Activated CD4-positive, alpha-beta T cell treated with anti-CD3 and anti-CD28 coated beads, Interleukin-2, Interleukin-4, amounts not matched to agents 100 ng/mL and 50 ng/mL, durations not matched to agents 16 hours and 8 hours (primary cell): ENCODE data around the gene MPI.

Experiments
- DNase-seq: peaks from one replicate; pipeline ENCODE4 v3.0.0-alpha.2; 2020; ENCODE audit warnings: low spot score

Gene MPI

GRCh38 chr15:74889883-74890664, at the start of gene MPI:
TSS of gene MPI (plus strand) at chr15:74890042. CDS start at chr15:74890074, 32 bp downstream.
- DNase-seq, result peak; percentile 92

DNA sequence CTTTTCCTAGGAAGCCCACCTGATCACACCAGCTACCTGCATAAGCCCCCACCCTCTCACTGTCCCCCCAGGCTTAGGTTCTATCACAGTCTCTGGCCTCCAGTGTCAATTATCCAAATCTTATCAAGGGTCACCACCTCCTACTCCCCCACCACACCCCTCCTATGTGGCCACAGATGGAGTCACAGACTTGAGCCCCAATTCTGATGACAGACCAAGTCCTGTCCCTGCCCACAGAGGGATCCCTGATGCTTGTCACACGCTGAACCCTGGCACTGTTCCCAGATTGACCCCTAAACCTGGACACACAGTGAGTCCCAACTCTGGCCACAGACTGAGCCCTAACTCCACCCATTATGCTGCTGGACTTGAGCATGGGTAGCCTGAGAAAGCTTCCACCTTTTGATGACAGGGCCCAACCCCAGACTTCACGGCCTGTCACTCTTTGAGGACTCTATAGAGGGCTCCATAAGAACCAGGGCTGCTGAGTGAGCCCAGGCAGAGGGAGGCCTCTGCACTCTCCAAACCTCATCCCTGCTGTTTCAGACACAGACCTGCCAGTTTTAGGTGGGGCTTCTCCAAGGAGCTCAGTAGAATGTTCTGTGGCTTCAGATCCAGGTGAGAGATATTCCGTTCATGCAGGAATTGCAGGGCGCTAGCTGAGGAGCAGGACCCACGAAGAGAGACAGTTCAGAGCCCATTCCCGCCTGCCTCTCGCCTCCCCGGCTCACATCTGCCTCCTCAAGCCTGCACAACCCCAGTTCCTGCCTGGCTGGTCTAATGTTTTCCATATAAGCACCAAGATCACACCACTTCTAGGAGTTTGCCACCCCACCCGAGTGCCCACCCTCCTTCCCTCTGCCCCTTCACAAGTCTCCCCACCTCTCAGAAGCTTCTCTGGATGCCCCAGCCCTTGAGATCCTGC, 48.7 kb upstream of the MPI start:
- DNase-seq, result no peak

DNA sequence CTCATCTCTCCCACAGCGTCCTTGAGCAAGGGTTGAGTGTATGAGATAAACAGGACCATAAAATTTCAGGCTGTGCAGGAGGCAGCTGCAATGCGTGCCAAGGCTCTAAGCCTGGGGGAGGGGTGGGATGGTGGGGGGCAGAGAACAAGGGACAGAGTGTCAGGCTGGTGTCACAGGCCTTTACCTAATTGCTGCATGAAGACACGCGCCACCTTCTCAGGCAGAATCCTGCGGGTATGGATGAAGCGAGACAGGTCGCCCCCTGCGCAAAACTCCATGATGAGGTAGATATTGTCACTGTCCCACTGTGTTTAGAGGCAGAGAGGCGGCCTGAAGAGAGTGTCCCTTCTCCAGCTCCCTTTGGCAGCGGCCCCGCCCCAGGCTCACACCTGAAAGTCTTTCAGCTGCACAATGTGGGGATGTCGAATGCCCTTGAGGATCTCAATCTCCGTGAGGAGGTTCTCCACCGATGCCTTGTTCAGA, 47.9 kb upstream of the MPI start:
- DNase-seq, result no peak

DNA sequence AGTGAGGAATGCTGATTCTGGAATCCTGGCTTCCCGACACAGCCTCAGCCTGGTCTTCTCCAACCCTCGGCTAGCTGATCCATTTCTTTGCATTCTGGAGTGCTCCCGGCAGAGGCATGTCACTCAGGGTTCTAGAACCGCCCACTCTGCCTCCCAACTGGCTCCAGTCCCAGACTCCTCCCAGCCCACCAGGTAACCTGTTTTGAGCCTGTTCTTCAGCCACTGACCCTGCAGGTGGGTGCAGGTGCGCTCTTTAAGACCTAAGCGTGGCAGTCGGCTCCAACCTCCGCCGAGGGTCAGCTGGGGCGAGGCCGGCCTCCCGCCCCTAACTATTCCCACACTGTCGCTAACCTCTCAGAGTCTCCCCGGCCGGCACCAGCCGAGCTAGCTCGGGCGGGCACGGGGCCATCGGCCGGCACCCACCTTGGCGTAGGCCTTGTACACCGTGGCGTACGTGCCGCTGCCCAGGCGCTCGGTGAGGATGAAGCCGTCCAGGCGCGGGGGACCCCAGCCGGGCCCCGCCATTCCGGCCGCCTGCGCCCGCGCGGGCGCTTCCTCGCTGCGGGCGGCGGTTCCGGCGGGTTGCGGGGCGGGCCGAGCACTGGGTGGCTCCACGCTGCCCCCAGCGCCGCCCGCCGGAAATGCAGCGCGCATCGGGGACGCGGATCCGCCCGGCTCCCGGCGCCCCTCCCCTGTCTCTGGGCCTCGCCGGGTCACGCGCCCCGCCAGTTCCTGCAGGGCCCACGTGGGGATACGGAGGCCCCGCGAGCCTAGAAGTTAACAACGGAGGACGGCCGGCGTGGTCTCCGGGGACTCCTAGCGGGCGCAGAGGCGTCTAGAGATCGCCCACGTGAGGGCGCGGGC, 47.0 kb upstream of the MPI start, which contains the start of gene ULK3:
Gene ULK3, minus strand, starts transcription at position 576 of the 864 bp plus-strand sequence. Its CDS starts 51 bp downstream, at position 525.
- DNase-seq, result peak; percentile 93

GRCh38 chr15:74843445-74843828, 46.4 kb upstream of the MPI start:
- no peak for DNase-seq

DNA sequence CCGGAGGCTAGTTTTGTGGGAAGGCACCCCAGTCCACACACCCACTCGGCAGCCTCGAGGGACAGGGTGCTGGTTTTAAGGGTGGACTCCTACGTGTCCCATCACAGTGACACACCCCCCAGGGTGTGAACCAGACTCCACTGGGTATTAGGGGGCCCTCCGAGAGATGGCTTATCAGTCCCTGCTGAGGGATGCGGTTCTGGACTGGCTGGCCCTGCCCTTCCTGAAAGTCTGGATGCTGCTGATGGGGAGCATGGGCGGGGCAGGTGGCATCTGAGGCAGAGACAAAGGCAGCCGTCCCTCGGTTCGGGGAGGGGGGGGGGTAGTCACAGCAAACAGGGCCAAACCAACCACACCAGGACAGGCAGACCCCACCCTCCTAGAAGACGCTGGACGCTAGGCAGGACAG, 45.9 kb upstream of the MPI start:
- DNase-seq, result no peak

DNA sequence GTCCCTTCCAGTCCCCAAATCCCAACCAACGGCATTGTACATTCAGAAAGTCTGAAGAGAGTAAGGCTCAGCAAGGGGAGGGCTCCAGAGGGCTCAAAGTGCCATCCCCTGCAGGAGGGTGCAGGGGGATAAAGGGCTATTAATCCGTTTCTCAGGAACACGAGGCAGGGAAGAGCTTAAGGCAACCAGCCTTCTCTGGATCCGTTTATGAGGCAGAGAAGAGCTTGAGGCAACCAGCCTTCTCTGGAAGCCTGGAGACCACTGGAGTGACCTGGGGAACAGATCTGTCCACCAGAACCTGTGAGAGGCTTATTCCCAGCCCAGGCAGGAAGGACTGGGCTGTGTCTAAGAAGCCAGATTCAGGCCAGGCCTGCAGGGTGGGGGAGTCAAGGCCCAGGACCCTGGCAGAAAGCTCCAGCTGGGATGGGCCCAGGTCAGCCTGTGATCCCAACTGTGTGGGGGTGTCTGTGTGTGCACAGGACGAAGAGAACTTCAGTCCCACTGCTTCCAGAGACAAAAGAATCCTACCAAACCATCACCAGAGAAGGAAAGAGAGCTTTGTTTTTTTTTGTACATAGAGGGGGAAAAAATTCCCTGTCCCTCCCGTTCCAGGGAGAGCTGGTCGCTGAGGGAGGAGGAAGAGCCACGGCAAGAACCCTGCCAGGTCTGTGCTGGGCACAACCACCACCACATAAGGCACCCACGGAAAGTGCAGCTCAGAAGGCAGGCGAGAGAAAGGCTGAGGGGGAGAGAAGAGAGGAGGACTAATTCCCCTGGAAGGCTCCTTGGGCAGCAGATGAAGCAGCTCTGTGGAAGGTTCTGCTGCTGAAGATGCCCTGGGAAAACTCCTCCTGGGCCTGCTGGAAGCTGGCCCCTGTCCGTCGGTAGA, 45.3 kb upstream of the MPI start:
- DNase-seq, result no peak

GRCh38 chr15:74845208-74845568, 44.7 kb upstream of the MPI start:
- peak; percentile 84 for DNase-seq

DNA sequence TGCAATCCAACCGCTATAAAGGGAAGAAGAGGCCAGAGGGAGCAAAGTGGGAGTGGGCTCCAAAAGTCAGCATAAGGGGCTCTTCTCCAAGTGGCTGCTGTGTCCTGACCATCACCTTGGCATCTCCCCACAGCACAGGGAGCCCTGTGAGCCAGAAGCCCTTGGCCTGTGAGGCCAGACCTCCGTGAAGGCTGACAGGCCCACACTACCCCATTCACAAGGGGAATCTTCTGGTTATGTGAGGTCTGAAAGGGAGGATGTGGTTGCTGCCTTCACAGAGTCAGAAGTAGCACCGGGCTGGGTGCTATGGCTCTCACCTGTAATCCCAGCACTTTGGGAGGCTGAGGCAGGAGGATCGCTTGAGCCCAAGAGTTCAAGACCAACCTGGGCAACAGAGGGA, 44.3 kb upstream of the MPI start:
- DNase-seq, result no peak

- no peak for DNase-seq
Measured at GRCh38 chr15:74847432-74847831, 42.4 kb upstream of the MPI start.

GRCh38 chr15:74850393-74850792, 39.4 kb upstream of the MPI start:
- DNase-seq, result no peak

- no peak for DNase-seq
Measured at GRCh38 chr15:74851960-74852359, 37.9 kb upstream of the MPI start.

DNA sequence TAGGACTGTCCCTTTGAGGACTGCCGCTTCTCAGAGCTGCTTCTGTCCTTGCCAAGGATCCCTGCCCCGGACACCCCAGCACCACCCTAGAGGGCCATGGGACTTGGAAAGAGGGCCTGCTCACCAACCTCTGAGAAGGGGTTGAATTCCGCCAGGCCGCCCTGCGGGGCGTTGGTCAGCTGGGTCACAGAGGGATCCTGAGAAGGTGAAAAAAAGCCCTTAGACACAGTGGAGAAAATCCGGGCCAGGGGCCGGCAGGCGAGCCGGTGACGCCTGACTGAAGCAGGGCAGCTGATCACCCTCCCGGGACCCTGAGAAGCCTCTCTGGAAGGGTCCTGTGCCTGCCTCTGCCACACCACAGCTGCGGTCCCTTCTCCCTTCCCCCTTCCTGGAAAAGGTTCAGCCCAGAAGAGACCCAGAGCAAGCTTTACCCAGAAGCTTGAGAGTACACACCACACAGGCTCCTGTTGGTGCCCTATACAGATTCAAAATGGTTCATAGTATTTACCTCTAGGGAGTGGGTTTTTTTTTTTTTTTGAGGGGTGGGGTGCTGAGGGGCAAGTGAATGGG, 35.3 kb upstream of the MPI start:
- no peak for DNase-seq

- no peak for DNase-seq
Measured at GRCh38 chr15:74855857-74856256, 34.0 kb upstream of the MPI start.

- DNase-seq, result no peak
Measured at GRCh38 chr15:74856537-74856936, 33.3 kb upstream of the MPI start.

DNA sequence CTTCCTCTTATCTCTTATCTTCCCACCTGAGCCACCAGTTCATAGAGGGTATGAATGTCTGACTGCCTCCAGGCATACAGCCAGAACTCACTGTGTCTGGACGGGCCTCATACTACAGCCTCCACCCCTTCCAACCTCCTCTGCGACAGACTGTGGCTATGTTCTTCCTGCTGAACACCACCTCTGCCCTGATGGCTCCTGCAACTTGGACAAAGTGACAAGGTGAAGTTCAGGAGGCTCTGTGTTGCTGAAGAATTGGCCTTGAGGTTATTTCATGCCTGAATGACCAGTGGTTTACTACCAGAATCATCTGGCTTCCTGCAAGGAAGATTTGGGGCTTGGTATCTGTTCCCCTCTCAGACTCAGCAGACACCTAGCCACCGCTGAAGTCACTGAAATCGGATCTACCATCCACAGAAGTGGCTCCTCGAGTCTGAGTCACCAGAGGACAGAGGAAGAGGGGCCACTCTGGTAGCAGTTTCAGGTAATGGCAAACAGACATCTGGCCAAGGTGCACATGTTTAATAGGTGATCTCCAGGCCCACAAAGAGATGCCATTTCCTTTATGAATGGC, 32.7 kb upstream of the MPI start:
- DNase-seq, result no peak

GRCh38 chr15:74857671-74858368, 32.0 kb upstream of the MPI start:
- DNase-seq, result no peak

DNA sequence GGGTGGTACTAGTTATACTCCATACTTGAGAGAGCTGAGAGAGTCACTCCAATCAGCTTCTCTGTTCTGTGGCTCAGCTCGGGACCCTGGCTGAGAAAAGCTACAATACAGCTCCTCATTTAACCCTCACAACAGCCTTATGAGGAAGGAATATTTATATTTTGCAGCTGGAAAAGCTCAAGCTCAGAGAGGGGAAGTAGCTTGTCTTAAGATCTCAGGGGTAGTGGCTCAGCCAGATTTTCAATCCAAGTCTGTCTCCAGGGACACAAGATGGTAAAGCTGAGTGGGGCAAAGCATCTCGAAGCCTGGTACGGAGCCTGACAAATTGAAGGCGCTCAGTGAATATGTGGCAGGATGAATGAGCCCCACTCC, 31.5 kb upstream of the MPI start:
- no peak for DNase-seq

- DNase-seq, result no peak
Measured at GRCh38 chr15:74863239-74864056, 26.4 kb upstream of the MPI start.
